HepG2 (cell line): ENCODE measurements around the gene LRRC74B. TPM values are rescaled to one million over a fixed set of nuclear protein-coding genes. Genes with fewer than 3 reads are reported as not detected.

Experiments used
- CENPT ChIP-seq: sonication (generic); formaldehyde crosslinking; IDR thresholded peaks from 2 replicates; pipeline ENCODE4 v1.8.0; 2022; ENCODE audit warnings: low read depth, mild to moderate bottlenecking, moderate library complexity, missing genetic modification reagents
- DPF2 ChIP-seq: sonication (generic); formaldehyde crosslinking; IDR thresholded peaks from 2 replicates; pipeline ENCODE4 v1.4.0; 2020; ENCODE audit warnings: mild to moderate bottlenecking, low read depth, missing genetic modification reagents, borderline replicate concordance
- ETV5 ChIP-seq: IDR thresholded peaks from 2 replicates; pipeline ENCODE4 v1.6.1; 2018; ENCODE audit warnings: missing biosample characterization, missing genetic modification reagents, inconsistent platforms, borderline replicate concordance
- HNRNPH1 ChIP-seq: fragments of 200-400 bp; formaldehyde crosslinking; optimal IDR thresholded peaks from 2 replicates; pipeline ENCODE3; 2017; ENCODE audit warnings: mild to moderate bottlenecking, low read depth, low read length
- MED8 ChIP-seq: sonication (generic); formaldehyde crosslinking; IDR thresholded peaks from 2 replicates; pipeline ENCODE4 v1.8.1; 2023; ENCODE audit warnings: mild to moderate bottlenecking, missing genetic modification reagents; ENCODE audit not compliant: insufficient replicate concordance
- MYC ChIP-seq: sonication (generic); formaldehyde crosslinking; IDR thresholded peaks from 2 replicates; pipeline ENCODE4 v1.9.0; 2021; ENCODE audit warnings: missing genetic modification reagents, borderline replicate concordance
- NR0B2 ChIP-seq: sonication (generic); formaldehyde crosslinking; IDR thresholded peaks from 2 replicates; pipeline ENCODE4 v1.4.0; 2020; ENCODE audit warnings: mild to moderate bottlenecking, missing genetic modification reagents
- POLR2A ChIP-seq, 2 experiments: IDR thresholded peaks; 2 replicates each; pipeline ENCODE4 v1.6.1; 2011; ENCODE audit warnings: low read depth in 2 of 2, low read length in 2 of 2, mild to moderate bottlenecking in 1 of 2, moderate library complexity in 1 of 2; ENCODE audit not compliant: insufficient read depth in 1 of 2
- TARDBP ChIP-seq: sonication (generic); formaldehyde crosslinking; IDR thresholded peaks from 2 replicates; pipeline ENCODE4 v1.8.0; 2022; ENCODE audit warnings: mild to moderate bottlenecking, missing genetic modification reagents
- TOPORS ChIP-seq: sonication (generic); formaldehyde crosslinking; IDR thresholded peaks from 2 replicates; pipeline ENCODE4 v1.8.0; 2023; ENCODE audit warnings: mild to moderate bottlenecking, missing genetic modification reagents
- ZBTB26 ChIP-seq: IDR thresholded peaks from 2 replicates; pipeline ENCODE4 v1.6.1; 2016; ENCODE audit warnings: missing compliant biosample characterization, missing genetic modification reagents, borderline replicate concordance
- ZBTB42 ChIP-seq: sonication (generic); formaldehyde crosslinking; IDR thresholded peaks from 2 replicates; pipeline ENCODE4 v1.5.0; 2020; ENCODE audit warnings: mild to moderate bottlenecking, missing genetic modification reagents
- ZBTB43 ChIP-seq: sonication (generic); formaldehyde crosslinking; conservative IDR thresholded peaks from 2 replicates; pipeline ENCODE4 v1.4.0; 2020; ENCODE audit warnings: missing genetic modification reagents
- ZBTB49 ChIP-seq: sonication (generic); formaldehyde crosslinking; IDR thresholded peaks from 2 replicates; pipeline ENCODE4 v1.4.0; 2020; ENCODE audit warnings: missing genetic modification reagents, borderline replicate concordance
- ZC3H13 ChIP-seq: sonication (generic); formaldehyde crosslinking; IDR thresholded peaks from 2 replicates; pipeline ENCODE4 v1.8.1; 2023; ENCODE audit warnings: mild to moderate bottlenecking, missing genetic modification reagents, moderate library complexity
- ZNF256 ChIP-seq: sonication (generic); formaldehyde crosslinking; conservative IDR thresholded peaks from 2 replicates; pipeline ENCODE4 v1.4.0; 2020; ENCODE audit warnings: missing genetic modification reagents
- ZNF260 ChIP-seq: sonication (generic); formaldehyde crosslinking; IDR thresholded peaks from 2 replicates; pipeline ENCODE4 v1.4.0; 2020; ENCODE audit warnings: missing genetic modification reagents, low read depth, mild to moderate bottlenecking, borderline replicate concordance
- ZNF333 ChIP-seq: sonication (generic); formaldehyde crosslinking; IDR thresholded peaks from 2 replicates; pipeline ENCODE4 v1.4.0; 2020; ENCODE audit warnings: mild to moderate bottlenecking, missing genetic modification reagents, borderline replicate concordance
- ZNF775 ChIP-seq: sonication (generic); formaldehyde crosslinking; IDR thresholded peaks from 2 replicates; pipeline ENCODE4 v1.4.0; 2020; ENCODE audit warnings: missing genetic modification reagents, mild to moderate bottlenecking, moderate library complexity, borderline replicate concordance
- ZNF780A ChIP-seq: sonication (generic); formaldehyde crosslinking; IDR thresholded peaks from 2 replicates; pipeline ENCODE4 v1.8.0; 2022; ENCODE audit warnings: mild to moderate bottlenecking, missing genetic modification reagents, moderate library complexity
- ZNF883 ChIP-seq: sonication (generic); formaldehyde crosslinking; IDR thresholded peaks from 2 replicates; pipeline ENCODE4 v1.5.1; 2020; ENCODE audit warnings: mild to moderate bottlenecking, missing genetic modification reagents; ENCODE audit errors: not compliant biosample characterization
- polyA plus RNA-seq, 8 experiments: library from polyadenylated mRNA; depleted of rRNA in 3 of 8; stranded (reverse) in 7 of 8; unstranded in 1 of 8; fragments of >200 nt; fragmentation: Illumina TruSeq in 4 of 8; extraction: Trizol in 4 of 8; gene quantifications; 2 replicates each; pipeline versions ENCODE4 v1.2.1 to v1.2.3, GENCODE V29; 2011 to 2016; ENCODE audit warnings: low read depth in 4 of 8, missing spikeins in 1 of 8, mixed read lengths in 1 of 8; ENCODE audit not compliant: insufficient read depth in 1 of 8
- total RNA-seq, 5 experiments: library from RNA; depleted of rRNA; stranded (reverse); fragments of >200 nt; fragmentation: Illumina TruSeq; extraction: Trizol; gene quantifications; 2 replicates each; pipeline ENCODE4 v1.2.3, GENCODE V29; 2016; ENCODE audit warnings: low read depth in 1 of 5

LRRC74B gene
- total and polyA plus RNA-seq, 2 of the 13 experiments (the other 11 are each of a cell fraction or from before 2014, with no cell fraction given): not detected

GRCh38 chr22:21001601-21002325, 44.0 kb upstream of the LRRC74B start, which contains the start of gene THAP7 (continued):
- TF ChIP-seq ZBTB49 (CRISPR knock-in tag) (no peak; the same call in 1 of the 2 replicates), ZNF780A (CRISPR knock-in tag) (peak; percentile 83), NR0B2 (CRISPR knock-in tag) (peak; percentile 91), TOPORS (CRISPR knock-in tag) (peak; percentile 43; the same call in 1 of the 2 replicates), HNRNPH1 (peak; percentile 21), ETV5 (peak; percentile 76), ZNF333 (CRISPR knock-in tag) (peak; percentile 96), DPF2 (no peak), ZBTB42 (CRISPR knock-in tag) (no peak; the same call in 1 of the 2 replicates), POLR2A (IDR thresholded peaks at IDR 0.05; ENCODE audit: insufficient read depth in 1 of 2, low read depth in 2 of 2, low read length in 2 of 2) (peak; percentile 83 to 85), MYC (CRISPR knock-in tag) (peak; percentile 84; the same call in 1 of the 2 replicates), ZNF775 (CRISPR knock-in tag) (no peak), MED8 (peak; percentile 79), ZNF260 (CRISPR knock-in tag) (no peak), CENPT (peak; percentile 33; the same call in 1 of the 2 replicates), ZNF256 (CRISPR knock-in tag) (0 out of 2 replicates have a peak, but pooled peaks have one; percentile 48), ZBTB26 (peak; percentile 41; the same call in 1 of the 2 replicates), TARDBP (peak; percentile 64; the same call in 1 of the 2 replicates), ZBTB43 (CRISPR knock-in tag) (peak; percentile 8; the same call in 1 of the 2 replicates), ZC3H13 (CRISPR knock-in tag) (peak; percentile 64; the same call in 1 of the 2 replicates), ZNF883 (CRISPR knock-in tag) (peak; percentile 96)
